Chondrocyte (in vitro differentiated cells): ENCODE results near the gene SIX5. TPM values are rescaled to one million over a fixed set of nuclear protein-coding genes. Genes with fewer than 3 reads are reported as not detected.

Source experiments
- DNase-seq: peaks from one replicate; pipeline ENCODE4 v3.0.0; 2021; ENCODE audit warnings: mixed read lengths, low spot score
- H3K27ac Mint-ChIP-seq: one replicate; pipeline ENCODE4 v1.8.0; 2021; ENCODE audit warnings: mild to moderate bottlenecking, moderate library complexity, mixed read lengths; ENCODE audit not compliant: unreplicated experiment
- H3K27me3 Mint-ChIP-seq: 2 replicates; pipeline ENCODE4 v1.8.0; 2021; ENCODE audit warnings: low read depth, mixed read lengths
- H3K36me3 Mint-ChIP-seq: 2 replicates; pipeline ENCODE4 v1.8.0; 2021; ENCODE audit warnings: low read depth, mixed read lengths
- H3K4me1 Mint-ChIP-seq: 2 replicates; pipeline ENCODE4 v1.8.0; 2021; ENCODE audit warnings: low read depth, mild to moderate bottlenecking, mixed read lengths
- H3K4me3 Mint-ChIP-seq: one replicate; pipeline ENCODE4 v1.8.0; 2021; ENCODE audit warnings: mild to moderate bottlenecking, moderate library complexity, mixed read lengths; ENCODE audit not compliant: unreplicated experiment
- H3K9me3 Mint-ChIP-seq: 2 replicates; pipeline ENCODE4 v1.8.0; 2021; ENCODE audit warnings: low read depth, mixed read lengths
- CTCF ChIP-seq: fragments of 200-600 bp; sonication (generic); IDR thresholded peaks from 2 replicates; pipeline ENCODE4 v1.5.0; 2021; ENCODE audit warnings: antibody characterized with exemption, mild to moderate bottlenecking, moderate library complexity
- total RNA-seq: library from RNA; stranded (reverse); gene quantifications from 3 replicates; pipeline ENCODE4 v1.2.1, GENCODE V29; 2021

Gene SIX5
- total RNA-seq, 1 donor from 2014 or later, result 33.0 TPM

DNA sequence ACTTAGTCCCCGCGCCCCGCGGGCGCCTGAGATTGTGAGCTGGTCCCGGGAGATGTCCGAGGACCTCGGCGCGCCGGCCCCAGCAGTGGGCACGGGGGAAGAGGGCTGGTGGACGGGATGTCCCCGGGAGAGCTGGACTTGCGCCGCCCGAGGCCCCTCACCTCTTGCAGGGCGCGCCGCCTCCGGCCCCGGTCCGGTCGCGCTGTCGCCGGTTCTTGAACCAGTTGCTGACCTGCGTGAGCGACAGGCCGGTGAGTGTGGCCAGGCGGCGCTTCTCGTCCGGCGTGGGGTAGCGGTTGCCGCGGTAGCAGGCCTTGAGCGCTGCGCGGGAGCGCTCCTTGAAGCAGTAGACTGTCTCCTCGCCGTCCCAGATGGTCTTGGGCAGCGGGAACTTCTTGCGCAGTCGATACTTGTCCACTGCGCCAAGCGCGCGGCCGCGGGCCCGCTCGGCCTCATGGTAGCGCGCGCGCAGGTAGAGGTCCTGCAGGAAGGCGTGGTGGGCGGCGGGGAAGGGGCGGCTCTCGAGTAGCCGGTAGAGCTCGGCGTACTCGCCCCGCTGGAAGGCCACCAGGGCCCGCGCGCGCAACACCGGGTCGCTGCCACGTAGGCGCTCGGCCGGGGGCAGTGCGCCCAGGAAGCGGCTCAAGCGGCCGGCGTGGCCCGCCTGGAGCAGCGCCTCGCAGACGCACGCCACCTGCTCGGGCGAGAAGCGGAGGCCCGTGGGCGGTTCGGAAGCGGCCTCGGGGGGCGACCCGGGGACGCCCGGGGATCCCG, 984 bp downstream of the SIX5 start:
- peak overlapping the region; percentile 92 for H3K27ac Mint-ChIP-seq
- peak overlapping the region; percentile 79 for H3K4me3 Mint-ChIP-seq
- no peaks in the 10 kb centered on the region for H3K9me3 Mint-ChIP-seq
- H3K36me3 Mint-ChIP-seq, result peaks cover 3% of the 10 kb centered on the region
- DNase-seq, result no peak
- no peaks in the 10 kb centered on the region for H3K27me3 Mint-ChIP-seq
- no peak for TF ChIP-seq CTCF
- peaks cover 37% of the 10 kb centered on the region for H3K4me1 Mint-ChIP-seq

- no peak for DNase-seq
- Mint-ChIP-seq H3K27me3 (no peaks in the 10 kb centered on the region), H3K36me3 (peaks cover 3% of the 10 kb centered on the region), H3K4me1 (peaks cover 37% of the 10 kb centered on the region), H3K9me3 (no peaks in the 10 kb centered on the region), H3K4me3 (peak overlapping the region; percentile 79), H3K27ac (peak overlapping the region; percentile 92)
- no peak for TF ChIP-seq CTCF
Measured at GRCh38 chr19:45767410-45767880, 1.6 kb downstream of the SIX5 start.

- Mint-ChIP-seq H3K27me3 (no peaks in the 10 kb centered on the region), H3K27ac (peak overlapping the region; percentile 92), H3K36me3 (peaks cover 3% of the 10 kb centered on the region), H3K4me3 (peak overlapping the region; percentile 79), H3K9me3 (no peaks in the 10 kb centered on the region), H3K4me1 (peaks cover 31% of the 10 kb centered on the region)
- no peak for TF ChIP-seq CTCF
- DNase-seq, result no peak
Measured at GRCh38 chr19:45766869-45767346, 2.1 kb downstream of the SIX5 start.

DNA sequence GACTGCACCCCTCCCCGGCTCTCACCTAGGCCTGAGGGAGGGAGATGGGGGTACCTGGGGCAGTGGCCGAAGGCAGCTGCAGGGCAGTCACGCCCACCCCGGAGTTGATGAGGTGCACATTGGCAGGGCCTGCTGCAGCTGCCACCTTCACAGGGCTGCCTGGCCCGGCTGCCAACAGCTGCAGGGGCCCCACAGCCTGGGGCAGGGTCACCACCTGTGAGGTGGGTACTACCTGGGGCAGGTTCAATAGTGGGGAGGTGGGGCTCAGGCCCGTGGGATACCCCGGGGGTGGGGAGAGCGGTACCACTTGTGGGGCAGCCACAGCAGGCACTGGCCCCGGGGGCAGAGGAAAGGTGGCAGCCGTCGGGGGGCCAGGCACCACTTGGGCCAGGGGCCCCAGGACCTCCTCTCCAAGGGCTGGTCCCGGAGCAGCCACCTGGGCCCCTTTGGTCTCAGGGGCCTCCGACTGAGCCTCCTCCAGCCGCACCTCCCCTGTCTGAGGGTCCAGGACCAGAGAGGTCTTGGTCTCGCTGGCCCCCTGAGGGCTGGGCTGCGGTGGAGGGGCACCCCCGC, 2.7 kb downstream of the SIX5 start:
- no peaks in the 10 kb centered on the region for H3K9me3 Mint-ChIP-seq
- peaks cover 30% of the 10 kb centered on the region for H3K4me1 Mint-ChIP-seq
- no peaks in the 10 kb centered on the region for H3K27me3 Mint-ChIP-seq
- H3K36me3 Mint-ChIP-seq, result peaks cover 3% of the 10 kb centered on the region
- no peak overlapping the region for H3K27ac Mint-ChIP-seq
- no peak for TF ChIP-seq CTCF
- H3K4me3 Mint-ChIP-seq, result peak overlapping the region; percentile 79
- no peak for DNase-seq

DNA sequence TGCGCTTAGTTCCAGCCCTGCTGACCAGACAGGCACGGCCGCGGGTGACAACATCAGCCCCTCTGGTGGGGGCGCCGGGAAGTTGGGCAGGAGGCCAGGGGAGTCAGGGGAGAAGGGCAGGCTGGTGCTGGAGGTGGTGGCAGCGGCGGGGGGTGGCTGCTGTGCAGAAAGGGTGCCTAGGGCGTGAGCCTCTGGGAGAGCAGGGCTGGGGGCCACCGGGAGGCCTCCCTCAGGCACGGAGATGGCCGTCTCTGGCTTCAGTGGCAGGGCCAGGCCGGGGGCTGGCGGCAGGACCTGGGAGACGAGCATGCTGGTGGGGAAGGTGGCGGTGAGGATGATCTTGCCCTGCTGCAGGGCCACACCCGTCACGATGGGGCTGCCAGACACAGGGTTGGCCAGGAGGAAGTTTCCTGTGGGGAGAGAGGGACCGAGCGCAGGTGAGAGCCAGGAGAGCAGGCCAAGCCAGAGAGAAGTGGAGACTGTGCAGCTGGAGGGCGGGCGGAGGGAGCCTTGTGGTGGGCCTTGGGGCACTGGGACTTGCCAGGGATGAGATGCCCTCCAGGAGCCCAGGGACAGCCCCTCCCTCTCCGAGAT, 3.3 kb downstream of the SIX5 start:
- Mint-ChIP-seq H3K4me3 (peak overlapping the region; percentile 45), H3K27me3 (no peaks in the 10 kb centered on the region)

More for the DNA sequence above, 3.3 kb downstream of the SIX5 start:
- peaks cover 25% of the 10 kb centered on the region for H3K4me1 Mint-ChIP-seq
- DNase-seq, result no peak
- no peak overlapping the region for H3K27ac Mint-ChIP-seq
- no peaks in the 10 kb centered on the region for H3K9me3 Mint-ChIP-seq
- H3K36me3 Mint-ChIP-seq, result no peaks in the 10 kb centered on the region
- no peak for TF ChIP-seq CTCF
